Dermis blood vessel endothelial cell (primary cell): ENCODE results near the gene PLB1. TPM values are rescaled to one million over a fixed set of nuclear protein-coding genes. Genes with fewer than 3 reads are reported as not detected.
A peak's percentile ranks its signal among the peaks of the same experiment; 100 is the strongest.

Experiments used
- DNase-seq: peaks from one replicate; pipeline ENCODE4 v3.0.0; 2010
- total RNA-seq: library from RNA; depleted of rRNA; stranded (reverse); fragments of >200 nt; gene quantifications from 2 replicates; pipeline ENCODE4 v1.2.3, GENCODE V29; 2014

PLB1 gene
- total RNA-seq, 1 donor from 2014 or later = 1.0 TPM

DNA sequence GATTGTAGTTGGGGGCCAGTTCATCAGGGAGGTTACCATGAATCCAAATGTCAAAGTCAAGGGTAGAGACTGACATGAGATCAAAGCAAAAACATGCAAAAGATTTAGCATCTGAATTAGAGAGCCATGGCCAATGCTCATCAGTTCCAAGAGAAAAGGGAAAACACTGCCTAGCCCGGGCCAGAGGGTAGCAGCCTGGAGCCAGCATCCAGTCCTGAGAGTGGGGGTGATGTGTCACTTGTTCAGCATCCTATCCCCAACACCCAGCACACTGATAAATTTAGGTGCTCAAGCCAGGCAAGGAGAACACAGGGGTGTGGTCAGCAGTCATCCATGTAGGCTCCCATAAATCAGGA lies 178.8 kb downstream of the PLB1 start:
- DNase-seq = no peak

GRCh38 chr2:28676152-28676835 lies 180.4 kb downstream of the PLB1 start:
- peak; percentile 71 for DNase-seq

DNA sequence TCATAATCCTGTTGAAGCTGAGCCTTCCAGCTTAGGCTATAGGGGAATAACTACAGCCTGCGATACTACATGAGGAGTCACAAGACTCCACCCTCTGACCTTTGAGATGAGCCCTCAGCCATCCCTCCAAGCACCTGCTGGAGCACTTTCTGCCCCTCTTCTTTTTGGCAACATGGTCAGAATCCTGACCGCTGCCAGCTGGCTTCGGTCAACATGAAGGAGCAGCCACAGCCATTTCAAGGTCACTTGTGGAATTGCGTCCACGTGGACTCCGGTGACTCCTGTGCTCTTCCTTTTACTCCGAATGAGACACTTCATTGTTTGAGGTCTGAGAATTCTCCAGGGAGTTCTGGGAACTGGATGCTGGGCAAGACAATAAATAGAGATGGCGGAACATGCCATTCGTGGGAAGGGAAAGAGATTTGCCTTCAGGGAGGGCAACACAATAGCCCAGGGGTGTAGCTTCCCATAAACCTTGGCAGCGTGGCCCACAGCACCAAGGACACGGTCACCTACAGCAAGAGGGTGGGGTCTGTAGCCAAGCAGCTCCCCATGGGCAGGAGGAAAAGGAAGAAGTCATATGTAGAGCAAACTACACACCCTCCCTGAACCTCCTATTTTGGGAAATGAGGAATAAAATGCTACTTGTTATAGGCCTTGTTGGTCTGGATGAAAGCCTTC lies 182.5 kb downstream of the PLB1 start:
- no peak for DNase-seq

- DNase-seq = no peak
Observed at GRCh38 chr2:28678944-28679343, 183.1 kb downstream of the PLB1 start.

DNA sequence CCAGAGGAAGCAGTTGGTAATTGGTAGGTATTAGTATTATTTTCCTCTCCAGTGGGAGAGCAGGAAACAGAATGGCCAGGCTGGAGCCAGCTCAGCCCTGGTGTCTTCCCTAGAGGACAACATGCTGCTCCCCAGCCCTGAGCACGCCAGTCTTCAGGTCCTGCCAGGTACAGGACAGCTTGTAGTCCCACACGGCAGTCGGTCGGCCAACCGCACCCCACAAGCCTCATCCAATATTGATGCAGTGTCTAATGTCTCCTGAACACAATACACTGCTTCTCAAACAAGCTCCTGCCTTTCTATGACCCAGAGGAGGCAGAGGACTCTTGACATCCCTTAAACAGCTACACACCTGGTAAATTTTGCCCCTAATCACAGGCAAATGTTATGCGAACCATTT lies 184.8 kb downstream of the PLB1 start:
- no peak for DNase-seq

DNA sequence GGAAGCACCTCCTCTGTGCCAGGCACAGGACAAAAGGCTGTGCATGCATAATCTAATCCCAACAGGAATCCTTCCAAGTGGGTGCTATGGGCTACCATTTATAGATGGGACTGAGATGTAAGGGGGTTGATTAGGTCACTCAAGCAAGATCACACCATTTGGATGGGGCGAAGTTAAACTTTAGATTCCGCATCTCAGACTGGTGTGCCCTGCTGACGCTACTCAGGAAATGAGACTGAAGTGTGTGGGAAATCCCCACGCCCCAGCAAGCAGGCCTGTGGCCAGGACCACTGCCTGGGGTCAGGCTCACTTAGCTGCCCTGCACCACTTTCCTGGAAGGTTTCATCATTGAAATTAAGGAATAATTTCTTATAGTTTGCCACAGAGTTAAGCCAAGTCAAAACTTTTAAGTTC lies 185.3 kb downstream of the PLB1 start:
- peak; percentile 80 for DNase-seq

DNA sequence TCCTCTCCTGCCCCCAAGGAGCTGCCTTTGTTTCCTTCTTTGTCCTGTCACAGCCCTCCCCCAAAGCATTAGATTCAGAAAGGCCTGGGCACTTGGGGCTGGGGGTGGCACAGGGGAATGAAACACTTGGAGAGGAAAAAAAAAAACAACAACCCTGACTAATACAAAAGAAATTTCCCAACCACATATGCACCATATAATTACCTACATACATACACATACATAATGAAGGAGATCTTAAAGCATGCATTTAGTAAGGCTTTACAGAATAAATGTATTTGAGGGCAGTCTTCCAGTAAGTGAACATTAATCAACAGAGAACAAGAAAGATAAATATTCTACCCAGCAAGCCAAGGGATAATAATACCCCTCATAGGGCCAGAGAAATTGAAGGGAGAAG lies 185.7 kb downstream of the PLB1 start:
- no peak for DNase-seq

DNA sequence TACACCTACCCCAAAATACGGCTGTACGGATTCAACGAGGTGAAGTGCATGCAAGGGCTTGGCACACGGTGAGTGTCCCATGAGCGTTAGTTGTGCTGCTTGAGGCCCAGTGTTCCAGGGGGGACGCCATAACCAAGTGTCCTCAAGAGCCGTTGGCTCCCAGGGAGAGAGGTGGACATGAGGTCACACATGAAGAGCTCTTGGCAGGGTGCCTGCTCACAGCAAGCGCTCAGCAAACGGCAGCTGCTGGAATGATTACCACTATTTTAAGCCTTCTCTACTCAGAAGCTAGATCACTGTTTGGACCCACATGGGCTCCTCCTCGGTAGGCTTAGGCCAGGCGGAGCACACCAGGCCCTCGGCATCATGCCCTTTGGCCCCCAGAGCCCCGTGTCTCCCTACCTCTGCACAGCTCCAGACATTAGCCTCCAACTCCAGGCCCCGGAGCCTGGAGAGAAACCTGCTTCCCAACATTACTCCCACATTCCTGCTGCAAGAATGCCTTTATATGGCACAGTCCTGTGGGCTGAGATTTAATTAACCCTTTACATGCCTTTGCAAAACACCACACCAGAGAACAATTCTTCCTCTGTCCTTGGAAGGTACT lies 187.3 kb downstream of the PLB1 start:
- peak; percentile 82 for DNase-seq

DNA sequence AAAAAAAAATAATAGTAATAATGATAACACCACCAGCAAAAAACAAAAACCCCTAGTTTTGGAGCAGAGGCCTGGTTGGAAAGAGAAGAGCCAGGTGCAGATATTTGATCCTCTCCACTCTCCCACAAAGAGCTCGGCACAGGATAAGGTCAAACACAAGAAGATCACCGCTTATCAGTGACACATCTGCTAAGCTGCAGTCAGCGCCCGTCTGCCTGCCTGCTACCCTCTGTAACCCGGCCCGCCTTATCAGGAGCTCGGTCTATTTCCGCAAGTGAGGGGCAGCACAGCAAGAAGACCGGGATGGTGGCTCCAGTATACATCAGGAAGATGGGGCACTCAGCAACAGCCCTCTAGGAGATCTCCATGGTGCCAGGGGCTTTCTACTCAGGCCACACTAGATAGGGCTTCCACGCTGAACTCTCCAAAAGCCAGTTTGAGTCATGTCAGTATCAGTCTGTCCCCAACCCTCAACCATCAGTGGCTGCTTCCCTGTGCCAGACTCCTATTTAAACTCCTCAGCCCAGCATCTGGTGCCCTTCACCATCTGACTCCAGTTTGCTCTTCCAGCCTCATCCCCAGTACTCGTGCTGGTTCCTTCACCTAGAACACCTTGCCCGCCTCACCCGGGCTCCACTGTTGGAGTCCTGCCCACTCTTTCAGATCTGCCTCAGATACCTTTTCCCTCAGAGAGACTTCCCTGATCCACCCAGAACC lies 188.4 kb downstream of the PLB1 start:
- no peak for DNase-seq

- no peak for DNase-seq
Observed at GRCh38 chr2:28687171-28687570, 191.3 kb downstream of the PLB1 start.

GRCh38 chr2:28687640-28688385 lies 192.0 kb downstream of the PLB1 start:
- no peak for DNase-seq

DNA sequence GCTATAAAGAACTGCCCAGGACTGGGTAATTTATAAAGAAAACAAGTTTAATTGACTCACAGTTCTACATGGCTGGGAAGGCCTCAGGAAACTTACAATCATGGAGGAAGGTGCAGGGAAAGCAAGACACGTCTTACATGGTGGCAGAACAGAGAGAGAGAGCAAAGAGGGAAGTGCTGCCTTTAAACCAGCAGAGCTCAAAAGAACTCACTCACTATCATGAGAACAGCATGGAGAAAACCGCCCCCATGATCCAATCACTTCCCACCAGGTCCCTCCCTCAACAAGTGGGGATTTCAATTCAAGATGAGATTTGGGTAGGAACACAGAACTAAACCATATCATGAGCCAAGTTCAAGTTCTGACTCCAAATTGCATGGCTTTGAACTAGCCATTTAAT lies 193.0 kb downstream of the PLB1 start:
- no peak for DNase-seq

GRCh38 chr2:28689771-28690170 lies 193.9 kb downstream of the PLB1 start:
- DNase-seq = no peak

GRCh38 chr2:28692411-28692810 lies 196.6 kb downstream of the PLB1 start:
- no peak for DNase-seq

GRCh38 chr2:28693223-28693622 lies 197.4 kb downstream of the PLB1 start:
- DNase-seq = no peak

Other genes with a start within 250 kb of the PLB1 start
- gene FOSL2, start 103.2 kb upstream of the PLB1 start, total RNA-seq = 58.4 and 59.1 TPM in 2 replicates